Lower leg skin (tissue), 4 donors: ENCODE measurements around the gene NT5DC2. TPM values are rescaled to one million over a fixed set of nuclear protein-coding genes. Genes with fewer than 3 reads are reported as not detected.

ENCODE experiments used
- DNase-seq, 2 donors: peaks; one replicate each; pipeline ENCODE4 v3.0.0-alpha.2; 2019; ENCODE audit warnings: low spot score in 2 of 2
- H3K4me3 ChIP-seq: fragments of 200-600 bp; sonication (generic); 2 replicates; pipeline ENCODE4 v1.5.1; 2017; ENCODE audit warnings: mild to moderate bottlenecking, low read depth; ENCODE audit not compliant: poor library complexity, severe bottlenecking
- CTCF ChIP-seq, 3 donors: fragments of 450-650 bp; IDR thresholded peaks; one replicate each; pipeline ENCODE4 v1.5.1; 2016; ENCODE audit warnings: antibody characterized with exemption in 3 of 3, mild to moderate bottlenecking in 3 of 3, moderate library complexity in 2 of 3
- POLR2A ChIP-seq, 2 donors: fragments of 450-650 bp; IDR thresholded peaks; one replicate each; pipeline ENCODE4 v1.6.1; 2016 to 2017; ENCODE audit warnings: antibody characterized with exemption in 2 of 2, mild to moderate bottlenecking in 1 of 2, moderate library complexity in 1 of 2
- WGBS, 2 donors: methylation state at CpG; one replicate each; pipeline ENCODE4 v1.1.5; 2018; 5-methylcytosine and 5-hydroxymethylcytosine counted together
- intact Hi-C: fragments of 100-400 bp; cut with DNase I; formaldehyde crosslinking; loops from one replicate; pipeline ENCODE4 v1.15.0; 2023; ENCODE audit warnings: low total_unique reads
- total RNA-seq, 4 donors: library from RNA; depleted of rRNA; stranded (reverse); fragments of >200 nt; gene quantifications; one replicate each; pipeline ENCODE4 v1.1.0, GENCODE V29; 2016

Gene NT5DC2
- total RNA-seq, 4 donors from 2014 or later: 40.3 to 61.4 (median 48.0) TPM

DNA sequence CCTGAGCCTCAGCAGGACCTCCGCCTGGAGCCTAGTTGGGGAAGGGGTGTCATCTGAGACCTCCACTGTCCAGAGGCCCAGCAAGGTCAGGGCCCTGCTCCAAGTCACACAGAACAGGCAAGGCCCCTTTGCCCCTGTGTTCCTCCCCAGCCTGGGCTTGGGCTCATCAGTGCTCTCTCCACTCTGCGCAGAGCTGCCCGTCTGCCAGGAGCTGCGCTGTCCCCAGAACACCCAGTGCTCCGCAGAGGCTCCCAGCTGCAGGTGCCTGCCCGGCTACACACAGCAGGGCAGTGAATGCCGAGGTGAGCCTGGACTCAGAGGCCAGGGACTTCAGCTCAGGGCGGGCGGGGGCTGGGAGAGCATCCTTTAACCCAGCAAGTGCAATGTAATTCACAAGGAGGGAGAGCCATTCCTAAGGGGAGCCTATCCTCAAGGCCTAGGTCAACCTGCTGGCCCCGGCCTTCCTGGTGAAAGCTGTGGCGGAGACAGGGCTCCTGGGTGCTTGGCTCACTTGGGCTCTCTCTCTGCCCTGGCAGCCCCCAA, 30.8 kb downstream of the NT5DC2 start:
- no peak overlapping the region for H3K4me3 ChIP-seq
- no peak for DNase-seq
- no peak for TF ChIP-seq CTCF (IDR thresholded peaks at IDR 0.05)
- TF ChIP-seq POLR2A (IDR thresholded peaks at IDR 0.05): no peak
- intact Hi-C loops: no loop called here
- WGBS, 2 donors: 80 to 96% methylated on average over 1 to 11 of the region's 11 CpGs

GRCh38 chr3:52502001-52502400, 31.7 kb downstream of the NT5DC2 start:
- no peak overlapping the region for H3K4me3 ChIP-seq
- intact Hi-C loops: no loop called here
- no peak for DNase-seq
- 83 to 87% methylated on average over 7 to 11 of the region's 11 CpGs for WGBS, 2 donors
- TF ChIP-seq CTCF (IDR thresholded peaks at IDR 0.05): no peak

DNA sequence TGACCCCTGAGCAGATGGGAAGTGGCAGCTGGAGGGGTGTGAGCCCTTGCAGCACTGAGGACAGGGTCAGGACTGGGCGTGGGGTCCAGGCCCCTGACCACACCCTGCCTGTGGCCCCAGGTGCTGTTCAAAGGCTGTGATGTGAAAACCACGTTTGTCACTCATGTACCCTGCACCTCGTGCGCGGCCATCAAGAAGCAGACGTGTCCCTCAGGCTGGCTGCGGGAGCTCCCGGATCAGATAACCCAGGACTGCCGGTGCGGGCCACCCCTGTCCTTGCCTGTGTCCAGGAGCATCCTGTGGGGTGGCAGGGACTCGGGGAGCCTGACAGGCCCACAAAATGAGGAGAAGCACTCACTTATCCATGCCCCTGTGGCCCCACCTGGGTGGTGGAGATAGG, 32.6 kb downstream of the NT5DC2 start:
- no peak for DNase-seq
- WGBS, 2 donors: 79 to 82% methylated on average over 7 to 11 of the region's 11 CpGs
- TF ChIP-seq CTCF (IDR thresholded peaks at IDR 0.05) (no peak), POLR2A (IDR thresholded peaks at IDR 0.05) (no peak)
- intact Hi-C loops: no loop called here
- H3K4me3 ChIP-seq: no peak overlapping the region

GRCh38 chr3:52498137-52499054, 35.3 kb downstream of the NT5DC2 start:
- intact Hi-C loops: no loop called here
- 63 to 73% methylated on average over 21 to 24 of the region's 24 CpGs for WGBS, 2 donors
- TF ChIP-seq POLR2A (IDR thresholded peaks at IDR 0.05) (no peak), CTCF (IDR thresholded peaks at IDR 0.05) (no peak)
- peak; percentile 66 to 91 for DNase-seq
- H3K4me3 ChIP-seq: no peak overlapping the region

- peak overlapping the region; percentile 12 for H3K4me3 ChIP-seq
These were observed 37.7 kb downstream of the NT5DC2 start for GRCh38 chr3:52495777-52496602.

More at GRCh38 chr3:52495777-52496602, 37.7 kb downstream of the NT5DC2 start:
- WGBS, 2 donors: 53 to 63% methylated on average over 11 to 15 of the region's 16 CpGs
- no peak for DNase-seq
- no peak for TF ChIP-seq CTCF (IDR thresholded peaks at IDR 0.05)
- no peak for TF ChIP-seq POLR2A (IDR thresholded peaks at IDR 0.05)
- intact Hi-C loops: no loop called here
